ENCODE data around the gene UNC5B.
A peak's percentile ranks its signal among the peaks of the same experiment; 100 is the strongest.

Gene UNC5B

GRCh38 chr10:71345694-71346093, 133.3 kb downstream of the UNC5B start:
- H4K12ac ChIP-seq (ENCODE audit: low read depth, low read length), result no peak overlapping the region
- peaks cover 14% of the 10 kb centered on the region for H3K79me1 ChIP-seq (ENCODE audit: low read length)
- peaks cover 2% of the 10 kb centered on the region for H3K9me3 ChIP-seq (ENCODE audit: insufficient read depth, low read depth, low read length)
- H2BK12ac ChIP-seq (ENCODE audit: low read length), result peak overlapping the region; percentile 29
- no peak overlapping the region for H3K27ac ChIP-seq (ENCODE audit: low read depth, low read length)
- no peak for DNase-seq
- peak overlapping the region; percentile 59 for H2AK5ac ChIP-seq (ENCODE audit: low read length)
- H3K27me3 ChIP-seq (ENCODE audit: insufficient read depth, low read length), result no peaks in the 10 kb centered on the region
- no peaks in the 10 kb centered on the region for H3K36me3 ChIP-seq (ENCODE audit: control insufficient read depth in 1 of 2, insufficient read depth in 2 of 2, low read length in 2 of 2)
- H3K79me2 ChIP-seq (ENCODE audit: control insufficient read depth, insufficient read depth, low read length, poor library complexity), result peaks cover 4% of the 10 kb centered on the region
- H3K4me2 ChIP-seq (ENCODE audit: low read length), result no peak overlapping the region
- no peak overlapping the region for H3K23ac ChIP-seq (ENCODE audit: low read length)
- no CpG with 5 or more reads among the region's 10 CpGs for WGBS (ENCODE audit: extremely low coverage, insufficient coverage, insufficient read length)
- H2AFZ ChIP-seq (ENCODE audit: insufficient read depth, low read length, poor library complexity), result no peak overlapping the region
- H3K14ac ChIP-seq (ENCODE audit: low read length), result peak overlapping the region; percentile 18
- H3K9ac ChIP-seq (ENCODE audit: low read length), result no peak overlapping the region
- H3K18ac ChIP-seq (ENCODE audit: low read length), result peak overlapping the region; percentile 5
- H4K91ac ChIP-seq (ENCODE audit: low read depth, low read length), result peak overlapping the region; percentile 60
- peak overlapping the region; percentile 60 for H2BK120ac ChIP-seq (ENCODE audit: insufficient read depth, low read length, poor library complexity)
- H3K4me1 ChIP-seq (ENCODE audit: control insufficient read depth in 1 of 2, insufficient read depth in 2 of 2, low read length in 2 of 2), result peaks cover 44 to 48% of the 10 kb centered on the region in 2 experiments
- no peak overlapping the region for H3K4me3 ChIP-seq (ENCODE audit: low read depth, low read length)
- H3K4ac ChIP-seq (ENCODE audit: low read depth, low read length), result no peak overlapping the region
- H2BK5ac ChIP-seq (ENCODE audit: low read depth, low read length, poor library complexity), result peak overlapping the region; percentile 8
- peak overlapping the region; percentile 57 for H4K8ac ChIP-seq (ENCODE audit: low read depth, low read length)

- H3K18ac ChIP-seq (ENCODE audit: low read length), result no peak overlapping the region
- H3K27ac ChIP-seq (ENCODE audit: low read depth, low read length), result no peak overlapping the region
- H4K12ac ChIP-seq (ENCODE audit: low read depth, low read length), result no peak overlapping the region
- H3K4me2 ChIP-seq (ENCODE audit: low read length), result no peak overlapping the region
- H2AFZ ChIP-seq (ENCODE audit: insufficient read depth, low read length, poor library complexity), result no peak overlapping the region
- no peak overlapping the region for H3K4ac ChIP-seq (ENCODE audit: low read depth, low read length)
- no peak overlapping the region for H2AK5ac ChIP-seq (ENCODE audit: low read length)
- H2BK120ac ChIP-seq (ENCODE audit: insufficient read depth, low read length, poor library complexity), result no peak overlapping the region
- no peaks in the 10 kb centered on the region for H3K36me3 ChIP-seq (ENCODE audit: control insufficient read depth in 1 of 2, insufficient read depth in 2 of 2, low read length in 2 of 2)
- H2BK12ac ChIP-seq (ENCODE audit: low read length), result no peak overlapping the region
- peaks cover 2% of the 10 kb centered on the region for H3K79me2 ChIP-seq (ENCODE audit: control insufficient read depth, insufficient read depth, low read length, poor library complexity)
- H3K14ac ChIP-seq (ENCODE audit: low read length), result no peak overlapping the region
- peaks cover 8% of the 10 kb centered on the region for H3K79me1 ChIP-seq (ENCODE audit: low read length)
- peaks cover 36 to 41% of the 10 kb centered on the region in 2 experiments for H3K4me1 ChIP-seq (ENCODE audit: control insufficient read depth in 1 of 2, insufficient read depth in 2 of 2, low read length in 2 of 2)
- no peak overlapping the region for H4K8ac ChIP-seq (ENCODE audit: low read depth, low read length)
- H2BK5ac ChIP-seq (ENCODE audit: low read depth, low read length, poor library complexity), result peak overlapping the region; percentile 13
- H3K27me3 ChIP-seq (ENCODE audit: insufficient read depth, low read length), result no peaks in the 10 kb centered on the region
- DNase-seq, result no peak
- no peak overlapping the region for H3K4me3 ChIP-seq (ENCODE audit: low read depth, low read length)
- H3K9ac ChIP-seq (ENCODE audit: low read length), result no peak overlapping the region
- peaks cover 4% of the 10 kb centered on the region for H3K9me3 ChIP-seq (ENCODE audit: insufficient read depth, low read depth, low read length)
- WGBS (ENCODE audit: extremely low coverage, insufficient coverage, insufficient read length), result no CpG with 5 or more reads among the region's 3 CpGs
- H3K23ac ChIP-seq (ENCODE audit: low read length), result no peak overlapping the region
- no peak overlapping the region for H4K91ac ChIP-seq (ENCODE audit: low read depth, low read length)
Observed at GRCh38 chr10:71346731-71347130, 134.4 kb downstream of the UNC5B start.

DNA sequence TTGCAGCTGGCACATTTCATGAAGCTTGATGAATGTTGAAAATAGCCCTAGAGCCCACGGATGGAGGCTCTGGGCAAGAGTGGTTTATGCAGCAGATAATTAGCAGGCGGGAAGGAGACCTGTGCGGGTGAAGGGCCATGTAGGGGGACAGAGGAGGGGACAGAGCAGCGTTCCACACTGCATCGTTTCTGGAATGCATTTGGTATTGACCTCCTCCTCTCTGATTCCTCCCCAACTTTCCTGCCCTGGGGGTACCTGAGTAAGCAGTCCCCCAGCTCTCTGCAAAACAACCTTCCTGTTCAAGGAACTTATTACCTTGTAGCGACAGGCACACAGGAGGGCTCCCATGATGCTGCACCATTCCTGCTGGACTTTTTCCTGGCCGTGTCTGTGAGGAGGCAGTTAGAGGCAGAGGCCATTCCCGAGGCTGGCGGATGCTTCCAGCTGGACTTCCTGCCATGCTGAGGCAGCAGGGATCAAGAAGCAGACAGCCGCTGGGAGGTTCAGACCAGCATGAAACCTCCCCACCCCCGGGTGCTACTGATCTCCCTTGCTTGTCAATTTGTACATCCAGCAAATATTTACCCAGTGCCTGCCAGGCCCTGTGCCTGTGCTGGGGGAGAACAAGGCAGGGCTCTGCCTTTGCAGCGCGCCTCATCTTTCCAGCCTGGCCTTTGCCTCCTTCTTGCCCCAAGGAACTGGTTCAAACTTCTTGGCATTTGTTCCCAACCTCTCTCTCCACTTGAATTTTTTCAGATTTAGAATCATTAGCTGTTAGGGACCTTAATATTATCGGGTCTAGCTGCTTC, 135.4 kb downstream of the UNC5B start:
- no peak overlapping the region for H3K27ac ChIP-seq (ENCODE audit: low read depth, low read length)
- no peak overlapping the region for H2BK12ac ChIP-seq (ENCODE audit: low read length)
- no peak overlapping the region for H3K9ac ChIP-seq (ENCODE audit: low read length)
- H3K18ac ChIP-seq (ENCODE audit: low read length), result no peak overlapping the region
- peak; percentile 56 to 57 for DNase-seq
- no peak overlapping the region for H2BK5ac ChIP-seq (ENCODE audit: low read depth, low read length, poor library complexity)
- H3K9me3 ChIP-seq (ENCODE audit: insufficient read depth, low read depth, low read length), result peaks cover 4% of the 10 kb centered on the region
- H3K79me1 ChIP-seq (ENCODE audit: low read length), result peaks cover 6% of the 10 kb centered on the region
- H4K12ac ChIP-seq (ENCODE audit: low read depth, low read length), result no peak overlapping the region
- no peak overlapping the region for H2AFZ ChIP-seq (ENCODE audit: insufficient read depth, low read length, poor library complexity)
- H2BK120ac ChIP-seq (ENCODE audit: insufficient read depth, low read length, poor library complexity), result no peak overlapping the region
- H3K27me3 ChIP-seq (ENCODE audit: insufficient read depth, low read length), result no peaks in the 10 kb centered on the region
- no peak overlapping the region for H3K4me2 ChIP-seq (ENCODE audit: low read length)
- H3K4me1 ChIP-seq (ENCODE audit: control insufficient read depth in 1 of 2, insufficient read depth in 2 of 2, low read length in 2 of 2), result peaks cover 34 to 40% of the 10 kb centered on the region in 2 experiments
- no peak overlapping the region for H3K14ac ChIP-seq (ENCODE audit: low read length)
- H4K8ac ChIP-seq (ENCODE audit: low read depth, low read length), result no peak overlapping the region
- no peak overlapping the region for H3K23ac ChIP-seq (ENCODE audit: low read length)
- no peak overlapping the region for H3K4me3 ChIP-seq (ENCODE audit: low read depth, low read length)
- H2AK5ac ChIP-seq (ENCODE audit: low read length), result no peak overlapping the region
- no peaks in the 10 kb centered on the region for H3K36me3 ChIP-seq (ENCODE audit: control insufficient read depth in 1 of 2, insufficient read depth in 2 of 2, low read length in 2 of 2)
- peaks cover 2% of the 10 kb centered on the region for H3K79me2 ChIP-seq (ENCODE audit: control insufficient read depth, insufficient read depth, low read length, poor library complexity)
- no peak overlapping the region for H3K4ac ChIP-seq (ENCODE audit: low read depth, low read length)
- H4K91ac ChIP-seq (ENCODE audit: low read depth, low read length), result no peak overlapping the region
- no CpG with 5 or more reads among the region's 14 CpGs for WGBS (ENCODE audit: extremely low coverage, insufficient coverage, insufficient read length)

DNA sequence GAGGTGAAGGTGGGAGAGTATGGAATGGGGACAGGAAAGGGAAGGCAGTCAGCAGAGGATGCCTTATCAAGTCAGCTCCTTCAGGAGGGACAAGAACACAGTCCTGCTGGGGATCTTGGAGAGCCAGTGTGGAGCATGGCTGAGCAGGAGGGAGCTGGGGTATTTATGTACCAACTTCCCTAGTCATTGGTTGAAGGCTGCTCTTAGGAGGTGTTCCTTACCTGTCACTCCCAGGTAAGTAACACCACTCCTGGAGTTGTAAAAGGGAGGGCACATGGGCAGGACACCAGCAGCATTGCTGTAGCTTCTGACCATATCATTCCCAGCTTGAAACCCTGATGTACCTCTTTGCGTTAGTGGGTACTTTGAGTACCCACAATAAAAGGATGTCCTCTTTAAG, 136.5 kb downstream of the UNC5B start:
- no peak overlapping the region for H4K12ac ChIP-seq (ENCODE audit: low read depth, low read length)
- no peak overlapping the region for H3K4me3 ChIP-seq (ENCODE audit: low read depth, low read length)
- no peak overlapping the region for H3K4me2 ChIP-seq (ENCODE audit: low read length)
- no peak overlapping the region for H3K4ac ChIP-seq (ENCODE audit: low read depth, low read length)
- peak overlapping the region; percentile 1 for H4K91ac ChIP-seq (ENCODE audit: low read depth, low read length)
- H3K4me1 ChIP-seq (ENCODE audit: control insufficient read depth in 1 of 2, insufficient read depth in 2 of 2, low read length in 2 of 2), result peaks cover 27 to 37% of the 10 kb centered on the region in 2 experiments
- H3K23ac ChIP-seq (ENCODE audit: low read length), result no peak overlapping the region
- peaks cover 4% of the 10 kb centered on the region for H3K9me3 ChIP-seq (ENCODE audit: insufficient read depth, low read depth, low read length)
- H2AK5ac ChIP-seq (ENCODE audit: low read length), result no peak overlapping the region
- H2AFZ ChIP-seq (ENCODE audit: insufficient read depth, low read length, poor library complexity), result no peak overlapping the region
- no peak overlapping the region for H3K18ac ChIP-seq (ENCODE audit: low read length)
- no peak overlapping the region for H2BK5ac ChIP-seq (ENCODE audit: low read depth, low read length, poor library complexity)
- H3K79me2 ChIP-seq (ENCODE audit: control insufficient read depth, insufficient read depth, low read length, poor library complexity), result peaks cover under 1% of the 10 kb centered on the region
- peak in 1 of 2 donors; percentile 40 for DNase-seq
- H3K27ac ChIP-seq (ENCODE audit: low read depth, low read length), result no peak overlapping the region
- no peak overlapping the region for H3K9ac ChIP-seq (ENCODE audit: low read length)
- no peak overlapping the region for H2BK120ac ChIP-seq (ENCODE audit: insufficient read depth, low read length, poor library complexity)
- H3K27me3 ChIP-seq (ENCODE audit: insufficient read depth, low read length), result no peaks in the 10 kb centered on the region
- no peaks in the 10 kb centered on the region for H3K36me3 ChIP-seq (ENCODE audit: control insufficient read depth in 1 of 2, insufficient read depth in 2 of 2, low read length in 2 of 2)
- H2BK12ac ChIP-seq (ENCODE audit: low read length), result peak overlapping the region; percentile 9
- peak overlapping the region; percentile 2 for H3K14ac ChIP-seq (ENCODE audit: low read length)
- H4K8ac ChIP-seq (ENCODE audit: low read depth, low read length), result no peak overlapping the region
- peaks cover 4% of the 10 kb centered on the region for H3K79me1 ChIP-seq (ENCODE audit: low read length)
- WGBS (ENCODE audit: extremely low coverage, insufficient coverage, insufficient read length), result no CpG with 5 or more reads among the region's 1 CpG
